K562 (cell line): ENCODE results near the gene DIPK1A. TPM values are rescaled to one million over a fixed set of nuclear protein-coding genes. Genes with fewer than 3 reads are reported as not detected.

ENCODE experiments used
- CHD2 ChIP-seq: IDR thresholded peaks from 2 replicates; pipeline ENCODE4 v1.6.1; 2011; ENCODE audit warnings: low read depth, low read length
- EP300 ChIP-seq: IDR thresholded peaks from 2 replicates; pipeline ENCODE4 v1.6.1; 2012; ENCODE audit warnings: low read length, improper control_type of control experiment
- KDM1A ChIP-seq, 2 experiments: fragments of 450-650 bp; IDR thresholded peaks; 2 replicates each; pipeline ENCODE4 v1.6.1; 2016; ENCODE audit warnings: mild to moderate bottlenecking in 2 of 2
- KHSRP ChIP-seq: fragments of 450-650 bp; IDR thresholded peaks from 2 replicates; pipeline ENCODE4 v1.6.1; 2017
- SAFB ChIP-seq: fragments of 200-400 bp; formaldehyde crosslinking; IDR thresholded peaks from 2 replicates; pipeline ENCODE4 v1.6.1; 2017; ENCODE audit warnings: low read depth, low read length, borderline replicate concordance
- TAF7 ChIP-seq: fragments of 450-650 bp; IDR thresholded peaks from 2 replicates; pipeline ENCODE4 v1.6.1; 2016; ENCODE audit warnings: missing genetic modification characterization, missing compliant biosample characterization
- polyA plus RNA-seq, 8 experiments: library from polyadenylated mRNA; depleted of rRNA in 4 of 8; stranded (reverse) in 5 of 8; unstranded in 3 of 8; fragments of >200 nt; fragmentation: Nextera tagmentation in 2 of 8; fragmentation: Illumina TruSeq in 1 of 8; extraction: Ambion mirVana in 2 of 8; extraction: Trizol in 1 of 8; gene quantifications; 2 replicates each; pipeline versions ENCODE4 v1.2.1 to v1.2.3, GENCODE V29; 2011 to 2014; ENCODE audit warnings: inconsistent platforms in 1 of 8, missing spikeins in 1 of 8
- total RNA-seq, 7 experiments: library from RNA; depleted of rRNA in 6 of 7; stranded (reverse); fragments of >200 nt in 6 of 7; fragmentation: Illumina TruSeq in 2 of 7; extraction: Trizol in 2 of 7; gene quantifications; 2 replicates each; pipeline versions ENCODE4 v1.2.1 to v1.2.3, GENCODE V29; 2011 to 2021; ENCODE audit warnings: low replicate concordance in 1 of 7
- TF ChIP-seq, protein P1 (sequence below), 2 experiments: fragments of 450-650 bp; IDR thresholded peaks; 2 replicates each; pipeline ENCODE4 v1.6.1; 2016; ENCODE audit warnings: mild to moderate bottlenecking in 2 of 2, borderline replicate concordance in 1 of 2, low read depth in 1 of 2, moderate library complexity in 1 of 2
- TF ChIP-seq, protein P2 (sequence below): fragments of 450-650 bp; IDR thresholded peaks from 2 replicates; pipeline ENCODE4 v1.6.1; 2017; ENCODE audit warnings: antibody characterized with exemption, mild to moderate bottlenecking
- TF ChIP-seq, protein P3 (sequence below): sonication (generic); formaldehyde crosslinking; IDR thresholded peaks from 2 replicates; pipeline ENCODE4 v1.8.1; 2023; ENCODE audit warnings: missing genetic modification reagents, mild to moderate bottlenecking, borderline replicate concordance

Gene DIPK1A
- total and polyA plus RNA-seq, 9 of the 15 experiments (the other 6 are each of a cell fraction or from before 2014, with no cell fraction given) = 0.54 to 2.5 (median 1.3) TPM

DNA sequence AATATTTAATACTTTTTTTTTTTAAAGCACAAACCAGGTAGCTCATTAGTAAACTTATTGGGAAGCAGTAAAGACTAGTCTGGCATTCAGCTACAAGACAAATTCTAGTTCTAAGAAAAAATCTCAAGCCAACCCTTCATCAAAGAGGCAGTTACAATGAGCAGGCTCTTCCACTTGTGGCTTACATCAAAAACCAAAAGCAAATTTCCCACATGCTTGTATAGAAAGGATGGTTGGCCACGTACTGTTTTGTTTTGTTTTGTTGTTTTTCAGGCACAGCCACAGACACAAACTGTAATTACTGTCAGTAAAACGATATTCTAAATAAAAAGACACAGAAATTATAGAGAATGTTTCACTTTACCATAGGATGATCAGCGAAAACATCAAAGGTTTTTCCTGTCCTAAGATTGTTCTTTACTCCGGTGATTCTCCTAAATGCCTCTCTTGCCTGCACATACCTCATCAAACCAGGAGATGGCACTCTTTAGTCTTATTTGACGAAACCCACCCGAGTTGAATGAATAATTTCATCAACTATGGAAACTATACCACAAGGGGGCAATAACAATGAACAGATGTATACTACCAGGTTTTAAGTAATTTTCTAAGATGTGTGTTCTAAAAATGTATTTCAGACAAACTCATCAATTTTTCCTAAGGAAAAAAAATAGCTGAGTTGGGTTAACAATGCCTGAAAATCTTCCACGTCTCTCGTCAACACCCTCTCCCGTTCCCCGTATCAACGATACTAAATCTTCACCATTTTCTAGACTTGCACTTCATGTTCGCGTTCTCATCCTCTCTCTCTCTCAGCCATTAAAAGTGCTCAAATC lies 102.5 kb downstream of the DIPK1A start (continued):
- TF ChIP-seq, protein P1, sequence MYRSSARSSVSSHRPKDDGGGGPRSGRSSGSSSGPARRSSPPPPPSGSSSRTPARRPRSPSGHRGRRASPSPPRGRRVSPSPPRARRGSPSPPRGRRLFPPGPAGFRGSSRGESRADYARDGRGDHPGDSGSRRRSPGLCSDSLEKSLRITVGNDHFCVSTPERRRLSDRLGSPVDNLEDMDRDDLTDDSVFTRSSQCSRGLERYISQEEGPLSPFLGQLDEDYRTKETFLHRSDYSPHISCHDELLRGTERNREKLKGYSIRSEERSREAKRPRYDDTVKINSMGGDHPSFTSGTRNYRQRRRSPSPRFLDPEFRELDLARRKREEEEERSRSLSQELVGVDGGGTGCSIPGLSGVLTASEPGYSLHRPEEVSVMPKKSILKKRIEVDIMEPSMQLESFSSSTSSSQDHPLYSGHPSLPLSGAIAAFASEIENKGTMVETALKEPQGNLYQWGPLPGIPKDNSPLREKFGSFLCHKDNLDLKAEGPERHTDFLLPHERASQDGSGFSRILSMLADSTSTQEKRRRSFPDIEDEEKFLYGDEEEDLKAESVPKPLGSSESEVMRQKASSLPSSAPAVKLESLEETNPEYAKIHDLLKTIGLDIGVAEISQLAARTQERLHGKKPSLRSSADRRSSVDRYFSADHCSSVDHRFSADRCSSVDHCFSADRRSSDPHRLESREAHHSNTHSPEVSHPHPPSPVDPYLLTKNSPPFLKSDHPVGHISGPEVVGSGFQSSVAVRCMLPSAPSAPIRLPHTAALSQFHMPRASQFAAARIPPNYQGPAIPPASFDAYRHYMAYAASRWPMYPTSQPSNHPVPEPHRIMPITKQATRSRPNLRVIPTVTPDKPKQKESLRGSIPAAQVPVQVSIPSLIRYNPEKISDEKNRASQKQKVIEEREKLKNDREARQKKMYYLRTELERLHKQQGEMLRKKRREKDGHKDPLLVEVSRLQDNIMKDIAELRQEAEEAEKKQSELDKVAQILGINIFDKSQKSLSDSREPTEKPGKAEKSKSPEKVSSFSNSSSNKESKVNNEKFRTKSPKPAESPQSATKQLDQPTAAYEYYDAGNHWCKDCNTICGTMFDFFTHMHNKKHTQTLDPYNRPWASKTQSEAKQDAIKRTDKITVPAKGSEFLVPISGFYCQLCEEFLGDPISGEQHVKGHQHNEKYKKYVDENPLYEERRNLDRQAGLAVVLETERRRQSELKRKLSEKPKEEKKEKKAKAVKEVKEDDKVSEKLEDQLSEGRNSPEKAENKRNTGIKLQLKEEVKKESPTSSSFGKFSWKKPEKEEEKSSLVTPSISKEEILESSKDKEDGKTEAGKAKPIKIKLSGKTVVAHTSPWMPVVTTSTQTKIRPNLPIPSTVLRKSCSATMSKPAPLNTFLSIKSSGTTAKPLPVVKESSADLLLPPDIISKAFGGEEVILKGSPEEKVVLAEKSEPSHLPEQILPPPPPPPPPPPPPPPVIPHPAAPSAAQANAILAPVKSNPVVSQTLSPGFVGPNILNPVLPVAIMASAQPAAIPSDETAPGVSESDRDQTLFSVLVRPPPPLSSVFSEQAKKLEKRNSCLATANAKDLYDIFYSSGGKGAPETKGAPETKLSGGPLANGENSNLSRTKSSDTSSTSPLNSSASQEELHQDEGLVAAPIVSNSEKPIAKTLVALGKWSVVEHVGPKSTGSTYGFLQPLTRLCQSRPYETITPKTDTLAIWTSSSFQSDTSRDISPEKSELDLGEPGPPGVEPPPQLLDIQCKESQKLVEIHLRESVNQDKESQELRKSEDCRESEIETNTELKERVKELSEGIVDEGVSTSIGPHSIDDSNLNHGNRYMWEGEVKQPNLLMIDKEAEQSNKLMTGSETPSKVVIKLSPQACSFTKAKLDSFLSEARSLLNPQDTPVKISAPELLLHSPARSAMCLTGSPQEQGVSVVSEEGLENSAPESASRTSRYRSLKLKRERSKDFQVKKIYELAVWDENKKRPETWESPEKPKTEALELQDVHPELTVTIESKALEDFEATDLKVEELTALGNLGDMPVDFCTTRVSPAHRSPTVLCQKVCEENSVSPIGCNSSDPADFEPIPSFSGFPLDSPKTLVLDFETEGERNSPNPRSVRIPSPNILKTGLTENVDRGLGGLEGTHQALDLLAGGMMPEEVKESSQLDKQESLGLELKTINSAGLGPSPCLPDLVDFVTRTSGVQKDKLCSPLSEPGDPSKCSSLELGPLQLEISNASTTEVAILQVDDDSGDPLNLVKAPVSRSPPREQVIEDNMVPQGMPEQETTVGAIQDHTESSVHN (IDR thresholded peaks at IDR 0.05; ENCODE audit: borderline replicate concordance in 1 of 2, low read depth in 1 of 2) = no peak
- TF ChIP-seq, protein P2, sequence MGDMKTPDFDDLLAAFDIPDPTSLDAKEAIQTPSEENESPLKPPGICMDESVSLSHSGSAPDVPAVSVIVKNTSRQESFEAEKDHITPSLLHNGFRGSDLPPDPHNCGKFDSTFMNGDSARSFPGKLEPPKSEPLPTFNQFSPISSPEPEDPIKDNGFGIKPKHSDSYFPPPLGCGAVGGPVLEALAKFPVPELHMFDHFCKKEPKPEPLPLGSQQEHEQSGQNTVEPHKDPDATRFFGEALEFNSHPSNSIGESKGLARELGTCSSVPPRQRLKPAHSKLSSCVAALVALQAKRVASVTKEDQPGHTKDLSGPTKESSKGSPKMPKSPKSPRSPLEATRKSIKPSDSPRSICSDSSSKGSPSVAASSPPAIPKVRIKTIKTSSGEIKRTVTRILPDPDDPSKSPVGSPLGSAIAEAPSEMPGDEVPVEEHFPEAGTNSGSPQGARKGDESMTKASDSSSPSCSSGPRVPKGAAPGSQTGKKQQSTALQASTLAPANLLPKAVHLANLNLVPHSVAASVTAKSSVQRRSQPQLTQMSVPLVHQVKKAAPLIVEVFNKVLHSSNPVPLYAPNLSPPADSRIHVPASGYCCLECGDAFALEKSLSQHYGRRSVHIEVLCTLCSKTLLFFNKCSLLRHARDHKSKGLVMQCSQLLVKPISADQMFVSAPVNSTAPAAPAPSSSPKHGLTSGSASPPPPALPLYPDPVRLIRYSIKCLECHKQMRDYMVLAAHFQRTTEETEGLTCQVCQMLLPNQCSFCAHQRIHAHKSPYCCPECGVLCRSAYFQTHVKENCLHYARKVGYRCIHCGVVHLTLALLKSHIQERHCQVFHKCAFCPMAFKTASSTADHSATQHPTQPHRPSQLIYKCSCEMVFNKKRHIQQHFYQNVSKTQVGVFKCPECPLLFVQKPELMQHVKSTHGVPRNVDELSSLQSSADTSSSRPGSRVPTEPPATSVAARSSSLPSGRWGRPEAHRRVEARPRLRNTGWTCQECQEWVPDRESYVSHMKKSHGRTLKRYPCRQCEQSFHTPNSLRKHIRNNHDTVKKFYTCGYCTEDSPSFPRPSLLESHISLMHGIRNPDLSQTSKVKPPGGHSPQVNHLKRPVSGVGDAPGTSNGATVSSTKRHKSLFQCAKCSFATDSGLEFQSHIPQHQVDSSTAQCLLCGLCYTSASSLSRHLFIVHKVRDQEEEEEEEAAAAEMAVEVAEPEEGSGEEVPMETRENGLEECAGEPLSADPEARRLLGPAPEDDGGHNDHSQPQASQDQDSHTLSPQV = 0 out of 2 replicates have a peak, but pooled peaks have one; percentile 27
- TF ChIP-seq EP300 (no peak), KHSRP (no peak), SAFB (no peak), TAF7 (tag) (no peak), KDM1A (IDR thresholded peaks at IDR 0.05) (no peak), CHD2 (no peak)
- TF ChIP-seq, protein P3, sequence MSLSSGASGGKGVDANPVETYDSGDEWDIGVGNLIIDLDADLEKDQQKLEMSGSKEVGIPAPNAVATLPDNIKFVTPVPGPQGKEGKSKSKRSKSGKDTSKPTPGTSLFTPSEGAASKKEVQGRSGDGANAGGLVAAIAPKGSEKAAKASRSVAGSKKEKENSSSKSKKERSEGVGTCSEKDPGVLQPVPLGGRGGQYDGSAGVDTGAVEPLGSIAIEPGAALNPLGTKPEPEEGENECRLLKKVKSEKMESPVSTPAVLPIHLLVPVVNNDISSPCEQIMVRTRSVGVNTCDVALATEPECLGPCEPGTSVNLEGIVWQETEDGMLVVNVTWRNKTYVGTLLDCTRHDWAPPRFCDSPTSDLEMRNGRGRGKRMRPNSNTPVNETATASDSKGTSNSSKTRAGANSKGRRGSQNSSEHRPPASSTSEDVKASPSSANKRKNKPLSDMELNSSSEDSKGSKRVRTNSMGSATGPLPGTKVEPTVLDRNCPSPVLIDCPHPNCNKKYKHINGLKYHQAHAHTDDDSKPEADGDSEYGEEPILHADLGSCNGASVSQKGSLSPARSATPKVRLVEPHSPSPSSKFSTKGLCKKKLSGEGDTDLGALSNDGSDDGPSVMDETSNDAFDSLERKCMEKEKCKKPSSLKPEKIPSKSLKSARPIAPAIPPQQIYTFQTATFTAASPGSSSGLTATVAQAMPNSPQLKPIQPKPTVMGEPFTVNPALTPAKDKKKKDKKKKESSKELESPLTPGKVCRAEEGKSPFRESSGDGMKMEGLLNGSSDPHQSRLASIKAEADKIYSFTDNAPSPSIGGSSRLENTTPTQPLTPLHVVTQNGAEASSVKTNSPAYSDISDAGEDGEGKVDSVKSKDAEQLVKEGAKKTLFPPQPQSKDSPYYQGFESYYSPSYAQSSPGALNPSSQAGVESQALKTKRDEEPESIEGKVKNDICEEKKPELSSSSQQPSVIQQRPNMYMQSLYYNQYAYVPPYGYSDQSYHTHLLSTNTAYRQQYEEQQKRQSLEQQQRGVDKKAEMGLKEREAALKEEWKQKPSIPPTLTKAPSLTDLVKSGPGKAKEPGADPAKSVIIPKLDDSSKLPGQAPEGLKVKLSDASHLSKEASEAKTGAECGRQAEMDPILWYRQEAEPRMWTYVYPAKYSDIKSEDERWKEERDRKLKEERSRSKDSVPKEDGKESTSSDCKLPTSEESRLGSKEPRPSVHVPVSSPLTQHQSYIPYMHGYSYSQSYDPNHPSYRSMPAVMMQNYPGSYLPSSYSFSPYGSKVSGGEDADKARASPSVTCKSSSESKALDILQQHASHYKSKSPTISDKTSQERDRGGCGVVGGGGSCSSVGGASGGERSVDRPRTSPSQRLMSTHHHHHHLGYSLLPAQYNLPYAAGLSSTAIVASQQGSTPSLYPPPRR = no peak
